Stomach (tissue), 9 donors: ENCODE results near the gene MAP3K5. TPM values are rescaled to one million over a fixed set of nuclear protein-coding genes. Genes with fewer than 3 reads are reported as not detected.

Source experiments
- DNase-seq, 2 donors: peaks; one replicate each; pipeline versions ENCODE4 v3.0.0 to v3.0.0-alpha.2; 2013 to 2019
- H3K27ac ChIP-seq, 5 donors: fragments of 200-600 bp in 4 of 5; sonication (generic) in 4 of 5; one replicate each; pipeline ENCODE4 v1.5.1; 2013 to 2019; ENCODE audit warnings: mild to moderate bottlenecking in 1 of 5, moderate library complexity in 1 of 5
- H3K27me3 ChIP-seq, 3 donors: fragments of 200-600 bp; sonication (generic); one replicate each; pipeline ENCODE4 v1.5.1; 2017 to 2019; ENCODE audit warnings: mixed run types in 1 of 3
- H3K36me3 ChIP-seq, 4 donors: fragments of 200-600 bp; sonication (generic); 1 replicate in 3 of 4; 2 replicates in 1 of 4; pipeline ENCODE4 v1.5.1; 2016 to 2019
- H3K4me1 ChIP-seq, 4 donors: fragments of 200-600 bp; sonication (generic); one replicate each; pipeline ENCODE4 v1.5.1; 2016 to 2019
- H3K4me3 ChIP-seq, 4 donors: fragments of 200-600 bp; sonication (generic) in 3 of 4; one replicate each; pipeline ENCODE4 v1.5.1; 2016 to 2019; ENCODE audit warnings: mild to moderate bottlenecking in 1 of 4
- H3K9me3 ChIP-seq, 4 donors: fragments of 200-600 bp; sonication (generic); one replicate each; pipeline ENCODE4 v1.5.1; 2016 to 2019
- CTCF ChIP-seq, 7 experiments: fragments of 450-650 bp in 4 of 7; fragments of 200-600 bp in 3 of 7; sonication (generic) in 3 of 7; IDR thresholded peaks; one replicate each; pipeline ENCODE4 v1.5.1; 2016 to 2019; ENCODE audit warnings: antibody characterized with exemption in 7 of 7, control low read depth in 2 of 7, mild to moderate bottlenecking in 1 of 7
- EP300 ChIP-seq: sonication (generic); formaldehyde crosslinking; IDR thresholded peaks from one replicate; pipeline ENCODE4 v1.6.1; 2017; ENCODE audit warnings: antibody characterized with exemption
- POLR2A ChIP-seq, 4 donors: fragments of 450-650 bp; IDR thresholded peaks; one replicate each; pipeline ENCODE4 v1.6.1; 2016; ENCODE audit warnings: antibody characterized with exemption in 4 of 4, control low read depth in 2 of 4, mild to moderate bottlenecking in 1 of 4, moderate library complexity in 1 of 4
- POLR2AphosphoS5 ChIP-seq, 3 donors: sonication (generic); formaldehyde crosslinking; IDR thresholded peaks; one replicate each; pipeline ENCODE4 v1.6.1; 2016; ENCODE audit warnings: antibody characterized with exemption in 3 of 3
- WGBS, 5 donors: extraction: QIAGEN DNeasy Blood & Tissue Kit in 3 of 5; methylation state at CpG; one replicate each; pipeline versions ENCODE4 v1.1.5 to v1.1.7; 2013 to 2018; 5-methylcytosine and 5-hydroxymethylcytosine counted together
- intact Hi-C: fragments of 100-400 bp; cut with DNase I; formaldehyde crosslinking; loops from one replicate; pipeline ENCODE4 v1.15.1; 2023; ENCODE audit warnings: low total_unique reads
- polyA plus RNA-seq, 3 donors: library from polyadenylated mRNA; stranded (reverse); fragments of 200-250 nt; gene quantifications; one replicate each; pipeline ENCODE4 v1.2.3, GENCODE V29; 2013
- total RNA-seq, 5 donors: library from RNA; depleted of rRNA; stranded (reverse); fragments of >200 nt; gene quantifications; one replicate each; pipeline versions ENCODE4 v1.1.0 to v1.2.3, GENCODE V29; 2014 to 2016
- donor health status: healthy with polysubstance abuse.
- donor health status: Bipolar disorder and iron deficiency.
- donor health status: healthy.

The MAP3K5 gene
- total and polyA plus RNA-seq, 8 donors: 4.9 to 40.3 (median 23.6) TPM

- 83 to 93% (median 91%) methylated on average over 13 of the region's 13 CpGs for WGBS, 5 donors
- no peak overlapping the region for H3K27ac ChIP-seq
- H3K4me1 ChIP-seq: peaks cover 23 to 72% (median 39%) of the 10 kb centered on the region in 4 donors
- no peaks in the 10 kb centered on the region for H3K9me3 ChIP-seq
- no peak overlapping the region for H3K4me3 ChIP-seq
- H3K27me3 ChIP-seq: no peaks in the 10 kb centered on the region
- intact Hi-C loops: no loop called here
- no peak for TF ChIP-seq POLR2AphosphoS5 (IDR thresholded peaks at IDR 0.05)
- no peak for TF ChIP-seq EP300
- H3K36me3 ChIP-seq: no peaks in the 10 kb centered on the region
- no peak for DNase-seq
Observed at GRCh38 chr6:136749359-136749997, 42.8 kb downstream of the MAP3K5 start.

- Histone ChIP-seq H3K27me3 (no peaks in the 10 kb centered on the region), H3K4me3 (no peak overlapping the region), H3K27ac (no peak overlapping the region), H3K36me3 (no peaks in the 10 kb centered on the region), H3K4me1 (peaks cover 19 to 63% (median 33%) of the 10 kb centered on the region in 4 donors), H3K9me3 (no peaks in the 10 kb centered on the region)
- intact Hi-C loops: no loop called here
- DNase-seq: no peak
- WGBS, 5 donors: 81 to 100% (median 97%) methylated on average over 1 of the region's 1 CpG
- TF ChIP-seq POLR2A (IDR thresholded peaks at IDR 0.05): no peak
- no peak for TF ChIP-seq EP300
- TF ChIP-seq CTCF (IDR thresholded peaks at IDR 0.05): no peak
- TF ChIP-seq POLR2AphosphoS5 (IDR thresholded peaks at IDR 0.05): no peak
Observed at GRCh38 chr6:136747507-136747906, 44.8 kb downstream of the MAP3K5 start.

- TF ChIP-seq EP300 (no peak), POLR2AphosphoS5 (IDR thresholded peaks at IDR 0.05) (no peak), CTCF (IDR thresholded peaks at IDR 0.05) (no peak), POLR2A (IDR thresholded peaks at IDR 0.05) (no peak)
- Histone ChIP-seq H3K27me3 (no peaks in the 10 kb centered on the region), H3K36me3 (no peaks in the 10 kb centered on the region), H3K4me3 (no peak overlapping the region), H3K9me3 (no peaks in the 10 kb centered on the region), H3K4me1 (peaks cover 5 to 47% (median 18%) of the 10 kb centered on the region in 4 donors), H3K27ac (no peak overlapping the region)
- intact Hi-C loops: no loop called here
- WGBS, 5 donors: 46 to 74% (median 52%) methylated on average over 6 of the region's 6 CpGs
- DNase-seq: no peak
Observed at GRCh38 chr6:136745300-136745699, 47.0 kb downstream of the MAP3K5 start.

GRCh38 chr6:136744889-136745288 lies 47.4 kb downstream of the MAP3K5 start:
- H3K27ac ChIP-seq: no peak overlapping the region
- no peaks in the 10 kb centered on the region for H3K36me3 ChIP-seq
- H3K4me1 ChIP-seq: peaks cover 7 to 47% (median 18%) of the 10 kb centered on the region in 4 donors
- no peaks in the 10 kb centered on the region for H3K9me3 ChIP-seq
- TF ChIP-seq POLR2AphosphoS5 (IDR thresholded peaks at IDR 0.05) (no peak), CTCF (IDR thresholded peaks at IDR 0.05) (no peak), POLR2A (IDR thresholded peaks at IDR 0.05) (no peak), EP300 (no peak)
- H3K27me3 ChIP-seq: no peaks in the 10 kb centered on the region
- WGBS, 5 donors: 46 to 80% (median 63%) methylated on average over 5 of the region's 5 CpGs
- no peak overlapping the region for H3K4me3 ChIP-seq
- DNase-seq: no peak
- intact Hi-C loops: no loop called here

GRCh38 chr6:136742125-136742524 lies 50.2 kb downstream of the MAP3K5 start:
- H3K9me3 ChIP-seq: no peaks in the 10 kb centered on the region
- intact Hi-C loops: no loop called here
- H3K4me1 ChIP-seq: peaks cover 11 to 67% (median 39%) of the 10 kb centered on the region in 4 donors
- no peak for TF ChIP-seq EP300
- no peak for TF ChIP-seq CTCF (IDR thresholded peaks at IDR 0.05)
- TF ChIP-seq POLR2AphosphoS5 (IDR thresholded peaks at IDR 0.05): no peak
- no peak for TF ChIP-seq POLR2A (IDR thresholded peaks at IDR 0.05)
- WGBS, 5 donors: 74 to 90% (median 84%) methylated on average over 2 of the region's 2 CpGs
- no peaks in the 10 kb centered on the region for H3K27me3 ChIP-seq
- H3K36me3 ChIP-seq: no peaks in the 10 kb centered on the region
- no peak for DNase-seq
- no peak overlapping the region for H3K27ac ChIP-seq
- H3K4me3 ChIP-seq: no peak overlapping the region
